Neural progenitor cell (in vitro differentiated cells): Measurements from ENCODE around the gene SCN1B. TPM values are rescaled to one million over a fixed set of nuclear protein-coding genes. Genes with fewer than 3 reads are reported as not detected.
A peak's percentile ranks its signal among the peaks of the same experiment; 100 is the strongest.

Source experiments
- DNase-seq: peaks from one replicate; pipeline ENCODE4 v3.0.0-alpha.2; 2016; ENCODE audit warnings: low spot score
- H2AFZ ChIP-seq: fragments of 200-600 bp; sonication (generic); replicated peaks from 2 replicates; pipeline ENCODE4 v1.6.1; 2016; ENCODE audit warnings: antibody characterized with exemption
- H3F3A ChIP-seq: fragments of 200-600 bp; sonication (generic); 2 replicates; pipeline ENCODE4 v1.6.1; 2016; ENCODE audit warnings: antibody characterized with exemption, low read depth
- H3K27ac ChIP-seq: fragments of 200-600 bp; sonication (generic); 2 replicates; pipeline ENCODE4 v1.5.1; 2016; ENCODE audit warnings: mild to moderate bottlenecking
- H3K27me3 ChIP-seq: fragments of 200-600 bp; sonication (generic); 2 replicates; pipeline ENCODE4 v1.6.1; 2016; ENCODE audit warnings: mild to moderate bottlenecking, moderate library complexity
- H3K36me3 ChIP-seq: fragments of 200-600 bp; sonication (generic); 2 replicates; pipeline ENCODE4 v1.5.1; 2016
- H3K4me1 ChIP-seq: fragments of 200-600 bp; sonication (generic); 2 replicates; pipeline ENCODE4 v1.6.1; 2016; ENCODE audit warnings: mixed run types
- H3K4me2 ChIP-seq: fragments of 200-600 bp; sonication (generic); 2 replicates; pipeline ENCODE4 v1.6.1; 2016
- H3K4me3 ChIP-seq: fragments of 200-600 bp; sonication (generic); 2 replicates; pipeline ENCODE4 v1.5.1; 2016
- H3K79me2 ChIP-seq: fragments of 200-600 bp; sonication (generic); 2 replicates; pipeline ENCODE4 v1.6.1; 2016; ENCODE audit warnings: low read depth
- H3K9ac ChIP-seq: fragments of 200-600 bp; sonication (generic); 2 replicates; pipeline ENCODE4 v1.6.1; 2016
- H3K9me3 ChIP-seq: fragments of 200-600 bp; sonication (generic); 2 replicates; pipeline ENCODE4 v1.5.1; 2016; ENCODE audit warnings: low read depth
- H4K20me1 ChIP-seq: fragments of 200-600 bp; sonication (generic); 2 replicates; pipeline ENCODE4 v1.6.1; 2016; ENCODE audit warnings: low read depth
- H3K27ac Mint-ChIP-seq: 3 replicates; pipeline ENCODE4 v1.8.0; 2021; ENCODE audit warnings: mixed read lengths
- H3K27me3 Mint-ChIP-seq: 2 replicates; pipeline ENCODE4 v1.8.0; 2022; ENCODE audit warnings: low read depth, mild to moderate bottlenecking, inconsistent platforms, moderate library complexity, mixed read lengths; ENCODE audit not compliant: insufficient read depth
- H3K36me3 Mint-ChIP-seq: 3 replicates; pipeline ENCODE4 v1.8.0; 2021; ENCODE audit warnings: mixed read lengths
- H3K4me1 Mint-ChIP-seq: 3 replicates; pipeline ENCODE4 v1.8.0; 2021; ENCODE audit warnings: mixed read lengths
- H3K4me3 Mint-ChIP-seq: 3 replicates; pipeline ENCODE4 v1.8.0; 2021; ENCODE audit warnings: mild to moderate bottlenecking, moderate library complexity, mixed read lengths
- H3K9me3 Mint-ChIP-seq: 3 replicates; pipeline ENCODE4 v1.8.0; 2020; ENCODE audit warnings: mixed read lengths
- CTCF ChIP-seq: fragments of 200-600 bp; sonication (generic); IDR thresholded peaks from 2 replicates; pipeline ENCODE4 v1.5.1; 2017; ENCODE audit warnings: antibody characterized with exemption, mild to moderate bottlenecking
- EZH2 ChIP-seq: fragments of 200-600 bp; sonication (generic); IDR thresholded peaks from 2 replicates; pipeline ENCODE4 v1.6.1; 2017; ENCODE audit warnings: antibody characterized with exemption, mild to moderate bottlenecking, moderate library complexity
- EZH2phosphoT487 ChIP-seq: fragments of 200-600 bp; sonication (generic); IDR thresholded peaks from 2 replicates; pipeline ENCODE4 v1.6.1; 2017; ENCODE audit warnings: antibody characterized with exemption
- total RNA-seq: library from RNA; depleted of rRNA; stranded (reverse); fragments of >200 nt; gene quantifications from 2 replicates; pipeline ENCODE4 v1.2.3, GENCODE V29; 2015; ENCODE audit warnings: low replicate concordance

The SCN1B gene
- total RNA-seq, 1 donor from 2014 or later: 2.2 TPM

GRCh38 chr19:35011091-35011689, 19.1 kb upstream of the SCN1B start:
- peaks cover 23% of the 10 kb centered on the region for H3K79me2 ChIP-seq
- H3K4me2 ChIP-seq: no peak overlapping the region
- H3K9me3 ChIP-seq: no peaks in the 10 kb centered on the region
- no peaks in the 10 kb centered on the region for H3K4me1 ChIP-seq
- no peaks in the 10 kb centered on the region for H3K36me3 ChIP-seq
- peaks cover 7% of the 10 kb centered on the region for H3F3A ChIP-seq
- H3K4me3 Mint-ChIP-seq: no peak overlapping the region
- H4K20me1 ChIP-seq: peaks cover 23% of the 10 kb centered on the region
- H3K9me3 Mint-ChIP-seq: no peaks in the 10 kb centered on the region
- H3K27ac Mint-ChIP-seq: no peak overlapping the region
- H3K27me3 Mint-ChIP-seq: peaks cover 11% of the 10 kb centered on the region
- no peaks in the 10 kb centered on the region for H3K27me3 ChIP-seq
- H2AFZ ChIP-seq: no peak overlapping the region
- H3K27ac ChIP-seq: no peak overlapping the region
- H3K4me1 Mint-ChIP-seq: no peaks in the 10 kb centered on the region
- peaks cover 34% of the 10 kb centered on the region for H3K36me3 Mint-ChIP-seq
- H3K9ac ChIP-seq: no peak overlapping the region
- no peak for TF ChIP-seq EZH2phosphoT487
- TF ChIP-seq CTCF: no peak
- TF ChIP-seq EZH2: no peak
- DNase-seq: no peak
- H3K4me3 ChIP-seq: no peak overlapping the region

- H3F3A ChIP-seq: peaks cover 7% of the 10 kb centered on the region
- Mint-ChIP-seq H3K36me3 (peaks cover 28% of the 10 kb centered on the region), H3K4me1 (no peaks in the 10 kb centered on the region), H3K27ac (no peak overlapping the region), H3K27me3 (peaks cover 11% of the 10 kb centered on the region), H3K4me3 (no peak overlapping the region), H3K9me3 (no peaks in the 10 kb centered on the region)
- peaks cover 15% of the 10 kb centered on the region for H4K20me1 ChIP-seq
- H3K4me3 ChIP-seq: no peak overlapping the region
- DNase-seq: no peak
- no peak for TF ChIP-seq CTCF
- no peak for TF ChIP-seq EZH2
- no peak for TF ChIP-seq EZH2phosphoT487
- H3K4me2 ChIP-seq: no peak overlapping the region
- H3K4me1 ChIP-seq: no peaks in the 10 kb centered on the region
- no peak overlapping the region for H3K9ac ChIP-seq
- H3K27ac ChIP-seq: no peak overlapping the region
- H3K27me3 ChIP-seq: no peaks in the 10 kb centered on the region
- no peaks in the 10 kb centered on the region for H3K36me3 ChIP-seq
- H2AFZ ChIP-seq: no peak overlapping the region
- H3K79me2 ChIP-seq: peaks cover 15% of the 10 kb centered on the region
- no peaks in the 10 kb centered on the region for H3K9me3 ChIP-seq
Observed at GRCh38 chr19:35011737-35012682, 18.3 kb upstream of the SCN1B start.

GRCh38 chr19:35013041-35013819, 17.0 kb upstream of the SCN1B start:
- H3K27me3 Mint-ChIP-seq: peaks cover 11% of the 10 kb centered on the region
- no peak overlapping the region for H3K4me2 ChIP-seq
- H3K36me3 Mint-ChIP-seq: peaks cover 33% of the 10 kb centered on the region
- no peak overlapping the region for H3K9ac ChIP-seq
- no peaks in the 10 kb centered on the region for H3K27me3 ChIP-seq
- H3K9me3 Mint-ChIP-seq: no peaks in the 10 kb centered on the region
- no peak overlapping the region for H2AFZ ChIP-seq
- no peak for TF ChIP-seq EZH2
- TF ChIP-seq CTCF: peak; percentile 91
- no peak overlapping the region for H3K4me3 Mint-ChIP-seq
- peak; percentile 76 for DNase-seq
- H3K36me3 ChIP-seq: no peaks in the 10 kb centered on the region
- H3K79me2 ChIP-seq: peaks cover 2% of the 10 kb centered on the region
- H3F3A ChIP-seq: peaks cover 7% of the 10 kb centered on the region
- peaks cover 11% of the 10 kb centered on the region for H4K20me1 ChIP-seq
- no peak overlapping the region for H3K27ac Mint-ChIP-seq
- no peak overlapping the region for H3K4me3 ChIP-seq
- no peak overlapping the region for H3K27ac ChIP-seq
- no peaks in the 10 kb centered on the region for H3K4me1 ChIP-seq
- H3K9me3 ChIP-seq: no peaks in the 10 kb centered on the region
- no peaks in the 10 kb centered on the region for H3K4me1 Mint-ChIP-seq
